Glutamatergic neuron (in vitro differentiated cells): Measurements from ENCODE around the gene DCAF12L2. TPM values are rescaled to one million over a fixed set of nuclear protein-coding genes. Genes with fewer than 3 reads are reported as not detected.
"Not testable (repeated sequence)": the region's sequence is repeated elsewhere in the genome, so short reads cannot be mapped to it uniquely, and the experiment has no call there.

Experiments
- DNase-seq: peaks from one replicate; pipeline ENCODE4 v3.0.0; 2022
- H3K27ac Mint-ChIP-seq: one replicate; pipeline ENCODE4 v1.8.0; 2020; ENCODE audit warnings: mild to moderate bottlenecking, mixed read lengths, inconsistent platforms; ENCODE audit not compliant: unreplicated experiment
- H3K27me3 Mint-ChIP-seq: one replicate; pipeline ENCODE4 v1.8.0; 2020; ENCODE audit warnings: mild to moderate bottlenecking, moderate library complexity, mixed read lengths, inconsistent platforms; ENCODE audit not compliant: unreplicated experiment
- H3K36me3 Mint-ChIP-seq: one replicate; pipeline ENCODE4 v1.8.0; 2020; ENCODE audit warnings: mild to moderate bottlenecking, mixed read lengths, inconsistent platforms; ENCODE audit not compliant: unreplicated experiment
- H3K4me1 Mint-ChIP-seq: one replicate; pipeline ENCODE4 v1.8.0; 2020; ENCODE audit warnings: mild to moderate bottlenecking, low read depth, mixed read lengths, inconsistent platforms; ENCODE audit not compliant: unreplicated experiment
- H3K4me3 Mint-ChIP-seq: one replicate; pipeline ENCODE4 v1.8.0; 2020; ENCODE audit warnings: mild to moderate bottlenecking, mixed read lengths, inconsistent platforms; ENCODE audit not compliant: unreplicated experiment
- H3K9me3 Mint-ChIP-seq: one replicate; pipeline ENCODE4 v1.8.0; 2020; ENCODE audit warnings: mild to moderate bottlenecking, moderate library complexity, mixed read lengths, inconsistent platforms; ENCODE audit not compliant: unreplicated experiment
- long read RNA-seq: library from polyadenylated mRNA; unstranded; transcript quantifications from one replicate; pipeline ENCODE4 v2.0.0, GENCODE V29; 2020; ENCODE audit not compliant: unreplicated experiment
- total RNA-seq: library from RNA; stranded (reverse); fragmentation: NEBNext Ultra II Directional; extraction: Animal tissue kit (Norgen Biotek cat#: 25700); gene quantifications from one replicate; pipeline ENCODE4 v1.2.1, GENCODE V29; 2021; ENCODE audit not compliant: unreplicated experiment
- TF ChIP-seq, protein P1 (sequence below): fragments of 200-600 bp; sonication (generic); IDR thresholded peaks from one replicate; pipeline ENCODE4 v1.5.0; 2021; ENCODE audit not compliant: partially characterized antibody, unreplicated experiment

The DCAF12L2 gene
- 0.51 TPM for total RNA-seq
- long read RNA-seq, result 0 reads

- TF ChIP-seq, protein P1, sequence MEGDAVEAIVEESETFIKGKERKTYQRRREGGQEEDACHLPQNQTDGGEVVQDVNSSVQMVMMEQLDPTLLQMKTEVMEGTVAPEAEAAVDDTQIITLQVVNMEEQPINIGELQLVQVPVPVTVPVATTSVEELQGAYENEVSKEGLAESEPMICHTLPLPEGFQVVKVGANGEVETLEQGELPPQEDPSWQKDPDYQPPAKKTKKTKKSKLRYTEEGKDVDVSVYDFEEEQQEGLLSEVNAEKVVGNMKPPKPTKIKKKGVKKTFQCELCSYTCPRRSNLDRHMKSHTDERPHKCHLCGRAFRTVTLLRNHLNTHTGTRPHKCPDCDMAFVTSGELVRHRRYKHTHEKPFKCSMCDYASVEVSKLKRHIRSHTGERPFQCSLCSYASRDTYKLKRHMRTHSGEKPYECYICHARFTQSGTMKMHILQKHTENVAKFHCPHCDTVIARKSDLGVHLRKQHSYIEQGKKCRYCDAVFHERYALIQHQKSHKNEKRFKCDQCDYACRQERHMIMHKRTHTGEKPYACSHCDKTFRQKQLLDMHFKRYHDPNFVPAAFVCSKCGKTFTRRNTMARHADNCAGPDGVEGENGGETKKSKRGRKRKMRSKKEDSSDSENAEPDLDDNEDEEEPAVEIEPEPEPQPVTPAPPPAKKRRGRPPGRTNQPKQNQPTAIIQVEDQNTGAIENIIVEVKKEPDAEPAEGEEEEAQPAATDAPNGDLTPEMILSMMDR, result no peak
- Mint-ChIP-seq H3K4me3 (peak within 1 kb of the TSS; percentile 76), H3K27me3 (peaks cover 3% of the 10 kb centered on the region), H3K9me3 (no peaks in the 10 kb centered on the region), H3K27ac (no peak within 1 kb of the TSS), H3K36me3 (no peaks in the 10 kb centered on the region), H3K4me1 (no peaks in the 10 kb centered on the region)
- DNase-seq, result peak; percentile 52
Measured at GRCh38 chrX:126165721-126166461, at the start of gene DCAF12L2. Gene DCAF12L2, minus strand, starts transcription at chrX:126166289. Its CDS starts 365 bp downstream, at chrX:126165924.

DNA sequence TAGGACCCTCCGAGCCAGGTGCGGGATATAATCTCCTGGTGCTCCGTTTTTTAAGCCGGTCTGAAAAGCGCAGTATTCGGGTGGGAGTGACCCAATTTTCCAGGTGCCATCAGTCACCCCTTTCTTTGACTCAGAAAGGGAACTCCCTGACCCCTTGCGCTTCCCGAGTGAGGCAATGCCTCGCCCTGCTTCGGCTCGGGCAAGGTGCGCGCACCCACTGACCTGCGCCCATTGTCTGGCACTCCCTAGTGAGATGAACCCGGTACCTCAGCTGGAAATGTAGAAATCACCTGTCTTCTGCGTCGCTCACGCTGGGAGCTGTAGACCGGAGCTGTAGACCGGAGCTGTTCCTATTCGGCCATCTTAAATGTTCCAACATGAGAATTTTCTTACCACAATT is 24.8 kb upstream of the DCAF12L2 start:
- H3K27ac Mint-ChIP-seq, H3K9me3 Mint-ChIP-seq, DNase-seq, H3K4me1 Mint-ChIP-seq, H3K27me3 Mint-ChIP-seq, H3K36me3 Mint-ChIP-seq, H3K4me3 Mint-ChIP-seq: not testable (repeated sequence)

DNA sequence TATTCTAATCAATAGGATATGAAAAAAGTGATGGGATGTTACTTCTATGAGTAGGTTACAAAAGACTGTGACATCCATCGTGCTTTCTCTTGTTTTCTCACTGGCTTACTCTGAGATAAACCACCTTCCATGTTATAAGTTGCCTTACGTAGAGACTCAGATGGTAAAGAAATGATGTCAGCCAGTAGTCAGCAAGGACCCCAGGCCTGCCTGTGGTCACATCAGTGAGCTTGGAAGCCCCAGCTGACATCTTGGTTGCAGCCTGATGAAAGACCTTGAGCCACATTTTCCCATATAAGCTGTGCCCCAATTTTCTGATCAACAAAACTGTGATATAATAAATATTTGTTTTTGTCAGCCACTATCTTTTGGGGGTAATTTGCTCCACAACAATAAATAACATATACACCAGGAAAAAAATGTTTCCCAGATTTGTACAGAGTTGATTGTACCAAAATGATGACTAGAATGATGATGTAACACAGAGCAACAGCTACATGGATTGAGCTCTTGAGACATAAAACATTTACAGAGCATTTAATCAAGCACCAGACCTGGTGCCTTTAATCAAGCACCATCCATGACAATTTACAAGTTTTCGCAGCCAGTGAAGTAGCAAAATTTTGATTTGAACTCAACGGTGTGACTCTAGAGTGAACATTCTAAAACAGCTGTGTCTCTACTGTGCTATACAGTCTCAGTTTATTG is 11.2 kb upstream of the DCAF12L2 start:
- Mint-ChIP-seq H3K4me1 (no peaks in the 10 kb centered on the region), H3K4me3 (no peak overlapping the region), H3K9me3 (no peaks in the 10 kb centered on the region), H3K36me3 (no peaks in the 10 kb centered on the region), H3K27me3 (no peaks in the 10 kb centered on the region), H3K27ac (no peak overlapping the region)
- TF ChIP-seq, protein P1, result no peak
- DNase-seq, result no peak

GRCh38 chrX:126170720-126171119 is 4.6 kb upstream of the DCAF12L2 start:
- no peaks in the 10 kb centered on the region for H3K27me3 Mint-ChIP-seq
- TF ChIP-seq, protein P1, result no peak
- no peak overlapping the region for H3K27ac Mint-ChIP-seq
- no peaks in the 10 kb centered on the region for H3K4me1 Mint-ChIP-seq
- no peaks in the 10 kb centered on the region for H3K36me3 Mint-ChIP-seq
- DNase-seq, result no peak
- no peaks in the 10 kb centered on the region for H3K9me3 Mint-ChIP-seq
- no peak overlapping the region for H3K4me3 Mint-ChIP-seq

- no peaks in the 10 kb centered on the region for H3K9me3 Mint-ChIP-seq
- no peaks in the 10 kb centered on the region for H3K36me3 Mint-ChIP-seq
- no peak overlapping the region for H3K4me3 Mint-ChIP-seq
Measured at GRCh38 chrX:126167560-126167959, 1.5 kb upstream of the DCAF12L2 start.

More at GRCh38 chrX:126167560-126167959, 1.5 kb upstream of the DCAF12L2 start:
- no peaks in the 10 kb centered on the region for H3K4me1 Mint-ChIP-seq
- DNase-seq, result no peak
- peaks cover 3% of the 10 kb centered on the region for H3K27me3 Mint-ChIP-seq
- no peak overlapping the region for H3K27ac Mint-ChIP-seq
- TF ChIP-seq, protein P1, result no peak
